DOHH2 (cell line): ENCODE data around the gene C16orf95.

Experiments used
- H3F3A ChIP-seq: fragments of 200-600 bp; sonication (generic), shearing (Covaris generic); 2 replicates; pipeline ENCODE4 v1.6.0; 2016; ENCODE audit warnings: antibody characterized with exemption, mild to moderate bottlenecking; ENCODE audit not compliant: control insufficient read depth, insufficient read depth
- H3K27ac ChIP-seq: fragments of 200-600 bp; sonication (generic); 2 replicates; pipeline ENCODE4 v1.5.1; 2014; ENCODE audit warnings: low read depth, mild to moderate bottlenecking, low read length, moderate library complexity
- H3K27me3 ChIP-seq: fragments of 200-600 bp; sonication (generic); 2 replicates; pipeline ENCODE4 v1.6.1; 2014; ENCODE audit warnings: mild to moderate bottlenecking, low read length, mixed read lengths; ENCODE audit not compliant: control insufficient read depth
- H3K36me3 ChIP-seq: fragments of 200-600 bp; sonication (generic); 2 replicates; pipeline ENCODE4 v1.6.1; 2014; ENCODE audit warnings: mild to moderate bottlenecking, low read length, moderate library complexity, mixed read lengths; ENCODE audit not compliant: control insufficient read depth
- H3K4me1 ChIP-seq: fragments of 200-600 bp; sonication (generic); 2 replicates; pipeline ENCODE4 v1.6.1; 2014; ENCODE audit warnings: mild to moderate bottlenecking, low read length, mixed read lengths; ENCODE audit not compliant: control insufficient read depth
- H3K4me2 ChIP-seq: fragments of 200-600 bp; sonication (generic); 2 replicates; pipeline ENCODE4 v1.6.0; 2014; ENCODE audit warnings: mild to moderate bottlenecking, low read length, moderate library complexity
- H3K4me3 ChIP-seq: fragments of 200-600 bp; sonication (generic); 2 replicates; pipeline ENCODE4 v1.5.1; 2014; ENCODE audit warnings: mild to moderate bottlenecking, low read length, mixed read lengths
- H3K79me2 ChIP-seq: fragments of 200-600 bp; sonication (generic); 2 replicates; pipeline ENCODE4 v1.6.1; 2014; ENCODE audit warnings: mild to moderate bottlenecking, low read length, mixed read lengths; ENCODE audit not compliant: control insufficient read depth
- H3K9me2 ChIP-seq: fragments of 200-600 bp; sonication (generic); replicated peaks from 2 replicates; pipeline ENCODE4 v1.6.1; 2014; ENCODE audit warnings: mild to moderate bottlenecking, low read length, mixed read lengths; ENCODE audit not compliant: control insufficient read depth
- H3K9me3 ChIP-seq: fragments of 200-600 bp; sonication (generic); 2 replicates; pipeline ENCODE4 v1.6.1; 2014; ENCODE audit warnings: antibody characterized with exemption, low read length, mixed read lengths; ENCODE audit not compliant: control insufficient read depth, insufficient read depth
- H4K20me1 ChIP-seq: fragments of 200-600 bp; sonication (generic); 2 replicates; pipeline ENCODE4 v1.6.0; 2014; ENCODE audit warnings: low read depth, mild to moderate bottlenecking, antibody characterized with exemption, low read length, moderate library complexity; ENCODE audit not compliant: control insufficient read depth, insufficient read depth
- EZH2phosphoT487 ChIP-seq: fragments of 200-600 bp; sonication (generic); IDR thresholded peaks from 2 replicates; pipeline ENCODE4 v1.6.1; 2017; ENCODE audit warnings: borderline replicate concordance, mild to moderate bottlenecking, antibody characterized with exemption, low read length, moderate library complexity, mixed read lengths
- TF ChIP-seq, protein P1 (sequence below): fragments of 200-600 bp; sonication (generic); IDR thresholded peaks from one replicate; pipeline ENCODE4 v1.5.1; 2014; ENCODE audit warnings: antibody characterized with exemption, mild to moderate bottlenecking, low read depth, low read length; ENCODE audit not compliant: poor library complexity, severe bottlenecking

Gene C16orf95

DNA sequence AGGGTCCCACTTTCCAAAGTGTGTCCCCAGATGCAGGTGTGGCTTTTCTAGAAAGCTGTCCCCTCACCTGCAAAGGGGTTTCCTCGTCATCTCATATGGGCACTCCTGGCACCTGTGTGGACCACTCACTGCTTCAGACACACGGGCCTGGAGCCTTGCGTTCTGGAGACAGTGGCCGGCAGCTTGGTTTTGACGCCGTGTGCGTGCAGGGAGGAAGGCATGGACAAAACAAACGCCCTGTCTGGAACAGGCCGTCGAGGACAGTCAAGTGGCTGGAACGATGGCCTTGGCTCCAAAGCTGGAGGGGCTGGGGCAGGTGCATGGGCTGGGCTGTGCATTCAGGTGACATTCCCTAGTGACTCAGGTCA is 13.0 kb upstream of the C16orf95 start:
- no peaks in the 10 kb centered on the region for H3K9me2 ChIP-seq
- no peaks in the 10 kb centered on the region for H3K79me2 ChIP-seq
- H3K27ac ChIP-seq = no peak overlapping the region
- peaks cover 47% of the 10 kb centered on the region for H3K36me3 ChIP-seq
- no peaks in the 10 kb centered on the region for H4K20me1 ChIP-seq
- no peaks in the 10 kb centered on the region for H3K9me3 ChIP-seq
- no peak overlapping the region for H3K4me2 ChIP-seq
- H3K4me3 ChIP-seq = no peak overlapping the region
- H3F3A ChIP-seq = no peaks in the 10 kb centered on the region
- no peaks in the 10 kb centered on the region for H3K4me1 ChIP-seq
- no peaks in the 10 kb centered on the region for H3K27me3 ChIP-seq
- no peak for TF ChIP-seq EZH2phosphoT487
- TF ChIP-seq, protein P1, sequence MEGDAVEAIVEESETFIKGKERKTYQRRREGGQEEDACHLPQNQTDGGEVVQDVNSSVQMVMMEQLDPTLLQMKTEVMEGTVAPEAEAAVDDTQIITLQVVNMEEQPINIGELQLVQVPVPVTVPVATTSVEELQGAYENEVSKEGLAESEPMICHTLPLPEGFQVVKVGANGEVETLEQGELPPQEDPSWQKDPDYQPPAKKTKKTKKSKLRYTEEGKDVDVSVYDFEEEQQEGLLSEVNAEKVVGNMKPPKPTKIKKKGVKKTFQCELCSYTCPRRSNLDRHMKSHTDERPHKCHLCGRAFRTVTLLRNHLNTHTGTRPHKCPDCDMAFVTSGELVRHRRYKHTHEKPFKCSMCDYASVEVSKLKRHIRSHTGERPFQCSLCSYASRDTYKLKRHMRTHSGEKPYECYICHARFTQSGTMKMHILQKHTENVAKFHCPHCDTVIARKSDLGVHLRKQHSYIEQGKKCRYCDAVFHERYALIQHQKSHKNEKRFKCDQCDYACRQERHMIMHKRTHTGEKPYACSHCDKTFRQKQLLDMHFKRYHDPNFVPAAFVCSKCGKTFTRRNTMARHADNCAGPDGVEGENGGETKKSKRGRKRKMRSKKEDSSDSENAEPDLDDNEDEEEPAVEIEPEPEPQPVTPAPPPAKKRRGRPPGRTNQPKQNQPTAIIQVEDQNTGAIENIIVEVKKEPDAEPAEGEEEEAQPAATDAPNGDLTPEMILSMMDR = no peak

DNA sequence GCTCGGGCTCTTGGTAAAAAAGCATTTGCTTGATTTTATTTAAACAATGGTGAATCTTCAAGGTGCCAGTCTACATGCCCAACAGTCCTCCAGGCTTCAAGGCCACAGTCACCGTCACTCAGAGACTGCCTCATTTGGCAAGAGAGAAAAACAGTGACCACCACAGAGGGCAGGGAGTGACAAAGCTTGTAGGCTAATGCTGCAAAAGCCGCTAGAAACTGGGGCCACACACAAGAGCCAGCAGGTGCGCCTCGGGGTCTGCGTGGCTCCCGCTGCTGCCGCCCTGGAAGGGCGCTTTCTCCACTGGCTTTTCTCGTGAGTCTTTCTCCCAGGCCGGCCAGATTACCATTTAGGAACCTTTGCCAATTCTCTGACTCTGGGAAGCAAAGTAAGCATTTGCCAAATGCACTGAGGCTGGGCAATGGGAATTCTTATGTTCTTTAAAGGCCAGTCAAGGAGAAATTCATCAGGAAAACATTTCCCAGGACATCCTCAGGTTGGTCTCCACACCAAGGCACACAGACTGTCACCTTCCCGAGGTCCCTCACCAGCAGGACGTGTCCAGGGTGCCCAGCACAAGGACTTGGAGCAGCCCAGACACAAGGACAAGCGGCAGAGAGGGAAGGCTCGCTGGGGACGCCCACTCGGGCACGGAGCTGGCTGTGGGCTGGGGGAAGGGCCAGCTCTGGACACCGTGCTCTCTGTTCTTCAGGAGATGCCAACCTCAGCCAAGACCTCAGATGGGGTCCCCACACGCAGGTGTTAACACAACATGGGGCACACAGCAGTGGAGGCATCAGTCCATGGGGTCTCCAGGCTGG is 12.5 kb upstream of the C16orf95 start:
- Histone ChIP-seq H4K20me1 (no peaks in the 10 kb centered on the region), H3K9me2 (no peaks in the 10 kb centered on the region), H3K4me2 (no peak overlapping the region), H3K4me1 (no peaks in the 10 kb centered on the region), H3K27ac (no peak overlapping the region), H3F3A (no peaks in the 10 kb centered on the region), H3K27me3 (no peaks in the 10 kb centered on the region), H3K36me3 (peaks cover 41% of the 10 kb centered on the region), H3K4me3 (no peak overlapping the region), H3K9me3 (no peaks in the 10 kb centered on the region), H3K79me2 (no peaks in the 10 kb centered on the region)
- TF ChIP-seq EZH2phosphoT487 = no peak
- TF ChIP-seq, protein P1 = no peak

DNA sequence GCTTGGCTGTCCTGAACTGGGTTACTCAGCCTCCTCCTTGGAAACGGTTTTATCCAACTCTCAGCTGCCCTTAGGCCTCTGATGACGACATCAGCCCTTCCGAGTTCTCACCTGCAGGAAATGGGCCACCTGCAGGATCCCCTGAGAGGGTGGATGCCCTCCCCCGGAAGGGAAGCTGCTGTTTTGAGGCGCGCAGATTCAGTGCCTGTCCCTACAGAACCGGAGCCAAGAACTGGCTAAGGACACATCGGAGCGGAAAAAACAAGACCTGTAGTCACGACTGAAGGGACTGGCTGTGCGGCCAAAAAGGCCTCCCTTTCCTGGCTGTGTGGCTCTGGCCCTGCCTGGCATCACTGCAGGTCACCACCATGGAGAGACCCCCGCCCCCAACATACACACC is 11.7 kb upstream of the C16orf95 start:
- Histone ChIP-seq H4K20me1 (no peaks in the 10 kb centered on the region), H3K36me3 (peaks cover 33% of the 10 kb centered on the region), H3K4me1 (no peaks in the 10 kb centered on the region), H3K4me3 (no peak overlapping the region), H3K9me2 (no peaks in the 10 kb centered on the region), H3K4me2 (no peak overlapping the region), H3K9me3 (no peaks in the 10 kb centered on the region), H3K27me3 (no peaks in the 10 kb centered on the region), H3K27ac (no peak overlapping the region), H3F3A (no peaks in the 10 kb centered on the region), H3K79me2 (no peaks in the 10 kb centered on the region)
- TF ChIP-seq EZH2phosphoT487 = no peak

DNA sequence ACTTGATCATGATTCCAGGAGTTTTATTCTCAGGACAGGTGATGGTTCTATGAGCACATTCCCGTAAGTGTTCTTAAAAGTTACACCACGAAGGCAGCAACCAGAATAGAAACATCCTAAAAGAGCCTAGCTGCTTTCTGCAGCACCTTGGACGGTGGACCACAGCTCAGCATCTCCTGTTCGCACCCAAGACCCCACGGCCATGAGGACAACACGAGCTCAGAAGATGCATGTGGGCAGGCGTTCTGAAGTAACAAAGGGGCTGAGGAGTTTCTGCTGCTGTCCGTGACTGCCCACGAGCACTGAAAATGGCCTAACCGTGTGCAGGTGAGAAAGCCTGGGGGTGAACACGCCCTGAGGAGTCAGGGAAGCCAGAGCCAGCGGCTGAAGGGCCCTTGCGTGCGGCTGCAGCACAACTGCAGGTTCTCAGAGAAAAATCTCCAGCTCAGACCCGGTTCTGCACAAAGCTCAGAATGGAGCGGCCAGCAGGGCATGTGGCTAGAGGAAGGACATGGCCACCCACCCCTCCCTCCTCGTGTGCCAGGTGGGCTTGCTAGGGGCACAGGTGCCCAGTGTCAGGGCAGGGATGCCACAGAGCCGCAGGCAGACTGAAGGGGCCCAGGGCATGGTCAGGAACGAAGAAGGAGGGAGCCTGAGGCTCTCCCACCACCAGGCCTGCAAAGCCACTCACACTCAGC is 10.8 kb upstream of the C16orf95 start:
- Histone ChIP-seq H3K9me2 (no peaks in the 10 kb centered on the region), H3K27ac (no peak overlapping the region), H3K27me3 (no peaks in the 10 kb centered on the region), H3F3A (no peaks in the 10 kb centered on the region), H3K4me1 (no peaks in the 10 kb centered on the region), H3K9me3 (no peaks in the 10 kb centered on the region), H3K79me2 (no peaks in the 10 kb centered on the region), H3K4me3 (no peak overlapping the region), H3K36me3 (peaks cover 29% of the 10 kb centered on the region), H4K20me1 (no peaks in the 10 kb centered on the region), H3K4me2 (no peak overlapping the region)
- TF ChIP-seq, protein P1 = no peak
- TF ChIP-seq EZH2phosphoT487 = no peak
